GM19467 (cell line): Measurements from ENCODE around the gene RBM28.

ENCODE experiments used
- ATAC-seq: cut with Tn5 transposase; IDR thresholded peaks from one replicate; pipeline ENCODE4 v1.9.1; 2021; ENCODE audit warnings: mild to moderate bottlenecking, moderate library complexity; ENCODE audit not compliant: unreplicated experiment

Gene RBM28

DNA sequence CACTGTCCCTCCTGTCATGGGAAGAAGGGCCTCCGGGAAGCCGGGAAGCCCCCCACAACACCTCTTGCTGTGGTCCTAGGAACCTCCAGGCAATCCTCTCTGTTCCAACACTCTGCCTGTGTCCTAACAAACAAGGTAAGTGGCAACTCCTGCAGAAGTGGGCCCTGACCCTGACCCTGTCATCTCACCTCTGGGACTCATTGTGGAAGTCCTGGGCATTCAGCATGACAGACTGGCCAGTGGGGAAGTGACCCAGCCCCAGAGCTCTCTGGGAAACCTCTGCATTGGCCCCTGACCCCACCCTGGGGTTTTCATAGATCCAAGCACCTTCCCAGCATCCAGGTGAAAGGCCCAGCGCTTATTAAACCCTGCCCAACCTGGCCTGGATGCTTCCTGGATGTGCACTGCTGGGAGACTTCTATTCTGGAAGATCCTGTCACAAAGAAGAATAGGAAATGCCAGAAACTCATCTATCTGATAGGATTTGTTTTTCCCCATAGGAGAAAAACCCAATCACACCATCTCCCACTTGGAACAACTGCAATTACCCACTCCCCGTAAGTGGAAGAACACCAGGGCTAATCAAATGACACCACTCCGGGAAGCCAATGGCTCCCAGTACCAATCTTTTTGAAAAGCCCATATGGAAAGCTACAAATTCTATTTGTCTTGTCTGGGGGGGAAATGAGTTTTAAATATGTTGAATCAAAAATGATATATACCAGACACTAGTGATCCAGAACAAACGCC is 78.4 kb downstream of the RBM28 start:
- ATAC-seq = no peak

DNA sequence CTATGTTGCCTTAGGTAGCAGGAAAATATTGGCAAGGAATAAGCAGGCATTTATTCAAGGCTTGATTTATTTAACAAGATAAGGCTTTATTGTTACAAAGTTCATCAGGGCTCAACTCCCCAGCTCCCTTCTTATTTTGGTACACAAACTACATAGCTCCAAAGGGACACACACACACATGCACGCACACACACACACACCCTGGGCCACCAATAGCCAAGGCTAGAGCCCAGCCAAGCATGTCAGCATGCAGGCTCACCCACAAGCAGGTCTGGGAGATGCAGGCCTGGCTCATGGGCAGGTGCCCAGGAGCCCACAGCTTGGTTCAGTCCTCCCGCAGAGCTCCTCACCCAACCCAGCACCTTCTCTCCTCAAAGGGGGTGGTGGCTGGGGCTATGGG is 79.2 kb downstream of the RBM28 start:
- no peak for ATAC-seq

DNA sequence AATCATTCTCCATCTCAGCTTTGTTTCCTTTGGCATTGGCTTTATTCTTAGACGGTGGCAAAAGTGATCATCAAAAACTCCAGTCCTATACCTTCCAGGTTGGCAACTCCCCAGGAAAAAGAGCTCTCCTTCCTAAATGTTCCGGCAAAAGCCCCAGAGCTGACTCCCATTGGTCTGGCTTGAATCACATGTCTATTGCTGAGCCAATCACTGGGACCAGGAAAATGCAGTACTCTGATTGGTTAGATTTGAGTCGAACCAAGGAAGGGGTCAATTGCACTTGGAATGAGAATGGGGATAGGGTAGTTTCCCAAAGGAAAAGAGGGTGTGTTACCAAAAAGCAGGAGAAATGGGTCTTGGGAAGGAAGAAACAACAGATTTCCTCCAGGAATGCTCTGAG is 80.3 kb downstream of the RBM28 start:
- no peak for ATAC-seq

DNA sequence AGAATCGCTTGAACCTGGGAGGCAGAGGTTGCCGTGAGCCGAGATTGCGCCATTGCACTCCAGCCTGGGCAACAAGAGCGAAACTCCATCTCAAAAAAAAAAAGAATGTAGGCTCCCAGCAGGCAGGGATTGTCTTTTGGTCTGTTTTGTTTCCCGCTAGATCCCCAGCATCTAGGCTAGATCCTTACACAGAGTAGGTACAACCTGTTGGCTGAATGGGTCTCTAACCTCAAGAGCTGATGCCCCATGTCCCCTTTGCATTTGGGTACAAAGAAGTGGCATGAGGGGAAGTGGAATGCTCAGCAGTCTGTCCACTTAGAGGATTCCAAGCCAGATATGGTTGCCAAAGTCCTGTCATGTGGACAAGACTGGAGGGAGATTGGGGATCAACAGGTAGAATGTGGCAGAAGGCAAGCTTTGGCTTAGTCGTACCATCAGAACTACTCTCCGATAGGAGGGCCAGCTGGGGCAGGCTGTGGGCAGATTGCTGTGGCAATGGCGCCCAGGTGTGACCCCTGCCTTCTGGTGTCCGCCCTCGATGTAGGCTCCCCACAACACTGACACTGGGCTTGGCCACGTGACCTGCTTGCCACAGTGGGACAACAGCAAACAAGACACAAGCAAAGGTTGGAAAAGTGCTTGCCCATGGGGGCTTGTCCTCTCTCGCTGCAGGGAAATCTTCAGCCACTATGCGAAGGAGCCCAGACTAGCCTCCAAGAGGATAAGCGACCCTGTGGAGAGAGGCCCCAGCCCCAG is 81.3 kb downstream of the RBM28 start:
- no peak for ATAC-seq

DNA sequence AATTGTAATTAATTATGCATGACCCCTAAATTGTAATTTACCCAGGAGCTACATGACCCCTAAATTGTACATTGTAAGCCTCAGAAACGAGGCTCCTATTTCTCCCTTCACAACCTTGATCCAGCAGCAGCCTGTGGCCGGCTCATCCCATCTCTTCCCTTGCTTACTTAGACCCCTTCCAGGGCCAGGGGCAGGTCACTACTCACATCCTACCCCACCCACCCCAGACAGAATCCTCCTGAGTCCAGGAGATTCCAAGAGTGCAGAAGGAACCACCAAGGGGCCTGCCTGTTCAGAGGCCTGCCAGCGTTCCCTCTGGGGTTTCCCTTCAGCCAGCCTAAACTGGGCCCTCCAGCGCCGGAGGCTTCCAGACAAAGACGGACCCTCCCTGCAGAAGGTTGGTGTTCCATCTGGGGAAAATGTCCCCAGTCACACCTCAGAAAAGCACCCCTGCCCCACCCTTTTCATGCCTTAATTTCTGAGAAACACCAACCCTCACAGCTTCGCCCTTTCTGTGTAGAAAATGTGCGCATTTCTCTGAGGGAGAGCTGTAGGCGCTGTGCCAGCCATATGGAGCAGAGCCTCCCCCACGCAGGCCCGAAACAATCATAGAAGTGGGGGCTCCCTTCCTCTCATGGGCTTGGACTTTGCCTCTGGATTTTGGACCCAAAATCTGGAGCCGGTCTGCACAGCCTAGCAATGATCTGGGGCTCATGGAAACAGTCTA is 83.5 kb downstream of the RBM28 start:
- ATAC-seq = no peak

DNA sequence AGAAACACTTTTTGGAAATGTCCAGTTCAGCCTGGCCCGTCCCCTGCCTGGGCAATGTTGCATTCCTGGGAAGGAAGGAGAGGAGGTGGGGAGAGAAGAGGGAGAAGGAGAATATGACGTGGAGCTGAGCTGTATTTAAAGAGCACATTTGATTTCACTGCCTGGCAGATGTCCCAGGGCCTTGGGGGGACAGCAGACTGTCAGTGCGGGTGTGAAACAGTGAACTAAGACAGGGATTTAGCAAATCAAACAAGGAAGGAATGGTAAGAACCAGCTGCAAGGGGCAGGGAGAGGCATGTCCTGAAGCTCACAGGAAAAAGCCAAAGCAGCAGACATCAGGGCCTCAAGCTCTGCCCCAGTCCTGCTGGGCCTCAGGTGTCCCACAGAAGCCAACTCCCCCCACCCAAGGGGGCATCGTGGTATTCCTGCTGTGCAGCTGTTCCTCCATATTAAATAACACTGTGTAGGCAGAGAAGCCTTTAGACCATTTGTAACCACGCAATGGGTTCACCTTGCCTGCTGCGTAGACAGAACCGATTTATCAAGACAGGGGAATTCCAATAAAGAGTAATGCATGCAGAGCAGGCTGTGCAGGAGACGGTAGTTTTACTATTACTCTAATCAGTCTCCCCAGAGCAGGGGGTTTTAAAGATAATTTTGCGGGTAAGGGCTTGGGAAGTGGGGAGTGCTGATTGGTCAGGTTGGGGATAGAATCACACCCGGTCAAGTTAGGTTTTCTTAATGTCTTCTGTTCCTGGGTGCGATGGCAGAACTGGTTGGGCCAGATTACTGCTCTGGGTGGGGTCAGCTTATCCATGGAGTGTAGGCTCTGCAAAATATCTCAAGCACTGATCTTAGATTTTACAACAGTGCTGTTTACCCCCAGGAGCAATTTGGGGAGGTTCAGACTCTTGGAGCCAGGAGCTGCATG is 84.3 kb downstream of the RBM28 start:
- no peak for ATAC-seq

DNA sequence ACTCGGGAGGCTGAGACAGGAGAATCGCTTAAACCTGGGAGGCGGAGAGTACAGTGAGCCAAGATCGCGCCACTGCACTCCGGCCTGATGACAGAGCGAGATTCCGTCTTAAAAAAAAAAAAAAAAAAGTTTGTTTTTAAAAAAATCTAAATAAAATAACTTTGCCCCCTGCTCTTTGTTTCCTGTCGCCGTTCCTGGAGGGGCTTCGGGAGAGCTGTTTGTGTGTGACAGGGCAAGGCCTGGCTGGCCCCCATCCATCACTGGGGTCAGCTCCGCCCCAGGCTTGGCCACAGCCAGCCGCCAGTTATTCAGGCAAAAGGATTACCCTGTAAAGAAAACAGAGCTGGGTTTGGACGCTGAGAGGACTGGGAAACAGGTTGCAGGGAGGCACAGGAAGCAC is 86.2 kb downstream of the RBM28 start:
- ATAC-seq = no peak

DNA sequence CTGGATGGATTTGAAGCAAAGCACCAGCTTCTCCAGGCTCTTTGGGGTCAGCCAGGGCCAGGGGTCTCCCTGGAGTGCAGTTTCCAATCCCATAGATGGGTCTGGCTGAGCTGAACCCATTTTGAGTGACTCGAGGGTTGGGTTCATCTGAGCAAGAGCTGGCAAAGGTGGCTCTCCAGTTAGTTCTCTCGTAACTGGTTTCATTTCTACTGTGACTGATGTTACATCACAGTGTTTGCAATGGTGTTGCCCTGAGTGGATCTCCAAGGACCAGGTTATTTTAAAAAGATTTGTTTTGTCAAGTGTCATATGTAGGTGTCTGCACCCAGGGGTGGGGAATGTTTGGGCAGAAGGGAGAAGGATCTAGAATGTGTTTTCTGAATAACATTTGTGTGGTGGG is 88.4 kb downstream of the RBM28 start:
- ATAC-seq = no peak

DNA sequence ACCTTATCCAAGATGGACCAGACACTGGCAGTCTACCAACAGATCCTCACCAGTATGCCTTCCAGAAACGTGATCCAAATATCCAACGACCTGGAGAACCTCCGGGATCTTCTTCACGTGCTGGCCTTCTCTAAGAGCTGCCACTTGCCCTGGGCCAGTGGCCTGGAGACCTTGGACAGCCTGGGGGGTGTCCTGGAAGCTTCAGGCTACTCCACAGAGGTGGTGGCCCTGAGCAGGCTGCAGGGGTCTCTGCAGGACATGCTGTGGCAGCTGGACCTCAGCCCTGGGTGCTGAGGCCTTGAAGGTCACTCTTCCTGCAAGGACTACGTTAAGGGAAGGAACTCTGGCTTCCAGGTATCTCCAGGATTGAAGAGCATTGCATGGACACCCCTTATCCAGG is 89.2 kb downstream of the RBM28 start:
- ATAC-seq = no peak

DNA sequence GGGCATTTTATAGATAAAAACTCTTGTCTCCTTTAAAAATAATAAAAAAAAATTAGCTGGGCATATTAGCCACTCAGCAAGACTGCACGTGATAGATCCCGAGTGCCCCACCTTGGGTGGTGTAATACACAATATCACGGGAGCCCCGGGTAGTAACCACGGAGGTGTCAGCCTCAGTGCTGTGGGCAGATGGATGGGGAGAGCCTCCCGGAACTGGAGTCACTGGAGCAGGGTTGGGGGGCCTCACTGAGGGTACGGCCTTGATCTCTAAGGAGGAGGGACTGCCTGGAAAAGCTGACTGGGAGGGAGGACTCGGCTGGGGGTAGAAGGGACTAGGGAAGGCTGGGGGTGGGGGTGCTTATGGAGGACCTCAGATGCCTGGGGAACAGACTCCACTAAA is 90.0 kb downstream of the RBM28 start:
- no peak for ATAC-seq

DNA sequence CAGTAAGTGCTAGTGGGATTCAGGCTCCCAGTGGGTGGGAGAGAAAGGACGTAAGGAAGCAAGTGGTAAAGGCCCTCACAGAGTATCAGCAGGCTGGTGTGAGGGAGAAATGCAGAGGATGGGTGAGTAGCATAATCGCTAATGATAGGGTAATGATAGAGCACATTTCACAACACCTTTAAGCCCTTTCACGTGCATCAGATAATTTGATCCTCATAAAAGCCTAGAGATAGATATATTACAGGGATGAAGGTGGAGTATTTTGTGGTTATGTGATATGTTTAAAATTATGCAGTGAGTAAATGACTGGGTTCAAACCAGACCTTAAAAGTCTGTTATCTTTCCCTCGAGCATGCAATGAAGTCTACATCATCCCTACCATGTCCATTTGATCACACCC is 92.4 kb downstream of the RBM28 start:
- no peak for ATAC-seq
